SK-N-SH treated with all-trans-retinoic acid at 6 μM for 48 hours (cell line): ENCODE measurements around the gene SPSB2.

Experiments
- CREB5 ChIP-seq: fragments of 250-450 bp; sonication (Bioruptor Pico); IDR thresholded peaks from 2 replicates; pipeline ENCODE4 v1.5.1; 2020; ENCODE audit warnings: low read depth, mild to moderate bottlenecking, moderate library complexity
- ISL1 ChIP-seq: fragments of 250-450 bp; sonication (Bioruptor Pico); IDR thresholded peaks from 2 replicates; pipeline ENCODE4 v2.1.2; 2022; ENCODE audit warnings: mild to moderate bottlenecking, moderate library complexity
- RARB ChIP-seq: fragments of 250-450 bp; sonication (Bioruptor Pico); IDR thresholded peaks from 2 replicates; pipeline ENCODE4 v1.8.0; 2021; ENCODE audit warnings: mild to moderate bottlenecking, moderate library complexity
- SNAI2 ChIP-seq: fragments of 250-450 bp; sonication (Bioruptor Pico); IDR thresholded peaks from 2 replicates; pipeline ENCODE4 v1.5.0; 2020; ENCODE audit warnings: mild to moderate bottlenecking, moderate library complexity
- ZFP3 ChIP-seq: fragments of 250-450 bp; sonication (Bioruptor Pico); IDR thresholded peaks from 2 replicates; pipeline ENCODE4 v1.5.0; 2020; ENCODE audit warnings: mild to moderate bottlenecking, moderate library complexity

DNA sequence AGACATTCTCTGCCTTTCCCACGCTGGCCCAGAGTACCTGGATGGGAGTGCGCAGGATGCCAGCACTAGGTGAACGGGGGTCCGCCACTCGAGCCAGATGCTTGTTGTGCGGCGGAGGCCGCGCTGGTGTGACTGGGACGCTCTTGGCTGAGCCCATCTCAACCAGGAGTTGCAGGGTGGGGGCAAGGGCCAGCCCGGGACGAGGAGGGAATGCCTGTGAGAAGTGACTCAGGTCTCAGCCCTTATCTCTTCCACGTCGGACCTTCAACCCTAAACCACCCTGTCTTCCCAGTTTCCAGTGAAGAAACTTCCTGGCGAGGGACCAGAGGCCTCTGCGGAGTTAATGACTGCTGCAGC is 22.3 kb downstream of the SPSB2 start:
- TF ChIP-seq RARB (CRISPR knock-in tag) (no peak), SNAI2 (CRISPR knock-in tag) (no peak), ZFP3 (CRISPR knock-in tag) (no peak), CREB5 (CRISPR knock-in tag) (no peak), ISL1 (no peak)
